Mesendoderm (in vitro differentiated cells): ENCODE data around the gene GRB14.

Experiments
- DNase-seq: peaks from one replicate; pipeline ENCODE4 v3.0.0; 2013
- H2AK5ac ChIP-seq: 2 replicates; pipeline ENCODE4 v1.6.1; 2013; ENCODE audit warnings: low read length, inconsistent platforms
- H2BK120ac ChIP-seq: 2 replicates; pipeline ENCODE4 v1.6.1; 2013; ENCODE audit warnings: low read depth, mild to moderate bottlenecking, low read length, moderate library complexity, mixed read lengths
- H2BK15ac ChIP-seq: replicated peaks from 2 replicates; pipeline ENCODE4 v1.6.1; 2013; ENCODE audit warnings: low read depth, mild to moderate bottlenecking, moderate library complexity
- H2BK5ac ChIP-seq: 2 replicates; pipeline ENCODE4 v1.6.1; 2013; ENCODE audit warnings: low read length, inconsistent platforms
- H3K18ac ChIP-seq: 2 replicates; pipeline ENCODE4 v1.6.1; 2013; ENCODE audit warnings: mild to moderate bottlenecking, low read length, mixed read lengths
- H3K23ac ChIP-seq: one replicate; pipeline ENCODE4 v1.6.1; 2013; ENCODE audit warnings: low read length
- H3K27ac ChIP-seq: 2 replicates; pipeline ENCODE4 v1.5.1; 2013; ENCODE audit warnings: low read depth, mild to moderate bottlenecking, inconsistent platforms, low read length, moderate library complexity
- H3K27me3 ChIP-seq: 2 replicates; pipeline ENCODE4 v1.6.1; 2013; ENCODE audit warnings: low read length, control low read depth, mild to moderate bottlenecking, inconsistent platforms; ENCODE audit not compliant: insufficient read depth, poor library complexity
- H3K36me3 ChIP-seq: 2 replicates; pipeline ENCODE4 v1.6.1; 2013; ENCODE audit warnings: low read length, inconsistent platforms; ENCODE audit not compliant: control insufficient read depth, insufficient read depth
- H3K4ac ChIP-seq: one replicate; pipeline ENCODE4 v1.6.1; 2013; ENCODE audit warnings: low read depth, mild to moderate bottlenecking, low read length, moderate library complexity
- H3K4me1 ChIP-seq: 2 replicates; pipeline ENCODE4 v1.6.1; 2013; ENCODE audit warnings: low read depth, low read length, inconsistent platforms; ENCODE audit not compliant: control insufficient read depth
- H3K4me2 ChIP-seq: 2 replicates; pipeline ENCODE4 v1.6.1; 2013; ENCODE audit warnings: low read length
- H3K4me3 ChIP-seq: 2 replicates; pipeline ENCODE4 v1.5.1; 2013; ENCODE audit warnings: mild to moderate bottlenecking, low read length
- H3K56ac ChIP-seq: one replicate; pipeline ENCODE4 v1.6.1; 2013; ENCODE audit warnings: low read length
- H3K79me1 ChIP-seq: 2 replicates; pipeline ENCODE4 v1.6.1; 2013; ENCODE audit warnings: low read length, inconsistent platforms
- H3K79me2 ChIP-seq: 2 replicates; pipeline ENCODE4 v1.6.1; 2013; ENCODE audit warnings: mild to moderate bottlenecking, low read length; ENCODE audit not compliant: control insufficient read depth, insufficient read depth
- H3K9ac ChIP-seq: 2 replicates; pipeline ENCODE4 v1.6.1; 2013; ENCODE audit warnings: low read length, inconsistent platforms
- H4K5ac ChIP-seq: one replicate; pipeline ENCODE4 v1.6.1; 2013; ENCODE audit warnings: low read length
- H4K8ac ChIP-seq: one replicate; pipeline ENCODE4 v1.6.1; 2013; ENCODE audit warnings: low read depth, mild to moderate bottlenecking, control low read depth, low read length, moderate library complexity
- WGBS: extraction: QIAGEN DNeasy Blood & Tissue Kit; methylation state at CpG from one replicate; pipeline ENCODE4 v1.1.7; 2013; ENCODE audit warnings: low lambda C conversion rate, missing lambda C conversion rate; ENCODE audit not compliant: insufficient coverage; ENCODE audit errors: extremely low coverage; 5-methylcytosine and 5-hydroxymethylcytosine counted together

Gene GRB14

DNA sequence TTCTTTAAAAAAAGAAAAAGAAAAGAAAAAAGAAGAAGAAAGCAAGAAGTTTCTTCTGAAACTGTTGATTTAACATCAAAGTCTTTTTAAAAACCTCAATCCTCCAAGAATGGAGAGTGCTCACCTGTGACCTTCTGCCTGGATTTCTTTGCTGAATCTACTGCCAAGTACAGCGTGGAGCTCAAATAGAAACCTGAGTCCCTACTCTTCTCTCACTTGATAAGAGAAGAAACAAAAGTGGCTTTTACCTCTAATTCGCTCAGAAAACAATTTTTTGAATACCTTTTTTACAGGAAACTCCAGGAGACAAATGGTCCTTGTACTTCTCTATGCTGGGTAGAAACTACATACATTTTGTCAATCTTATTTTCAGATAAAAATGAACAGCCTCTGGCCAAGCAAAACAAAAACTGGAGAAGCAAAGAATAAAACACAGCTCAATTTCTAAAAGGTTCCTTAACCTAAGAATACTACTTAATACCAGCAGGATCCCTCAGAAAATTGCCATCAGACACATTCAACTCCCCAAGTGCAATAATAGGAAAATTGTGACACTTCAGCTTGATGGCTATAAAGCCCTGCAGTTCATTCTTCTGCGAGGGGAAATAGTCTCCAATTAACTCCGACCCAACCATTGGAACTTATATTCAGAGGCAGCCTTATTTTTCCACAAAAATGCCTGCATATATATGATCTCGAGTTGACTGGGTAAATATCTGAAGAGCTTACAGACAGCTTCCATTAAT lies 85.8 kb downstream of the GRB14 start:
- H3K18ac ChIP-seq: no peak overlapping the region
- no peak overlapping the region for H3K27ac ChIP-seq
- H2BK15ac ChIP-seq: no peak overlapping the region
- no CpG with 5 or more reads among the region's 5 CpGs for WGBS
- no peaks in the 10 kb centered on the region for H3K27me3 ChIP-seq
- no peak overlapping the region for H2AK5ac ChIP-seq
- H3K36me3 ChIP-seq: no peaks in the 10 kb centered on the region
- H3K4me2 ChIP-seq: no peak overlapping the region
- H3K4me1 ChIP-seq: no peaks in the 10 kb centered on the region
- no peak overlapping the region for H3K56ac ChIP-seq
- no peak overlapping the region for H2BK5ac ChIP-seq
- H3K4ac ChIP-seq: no peak overlapping the region
- no peak overlapping the region for H4K5ac ChIP-seq
- no peak for DNase-seq
- no peak overlapping the region for H3K9ac ChIP-seq
- no peaks in the 10 kb centered on the region for H3K79me2 ChIP-seq
- H3K4me3 ChIP-seq: no peak overlapping the region
- no peaks in the 10 kb centered on the region for H3K79me1 ChIP-seq
- no peak overlapping the region for H3K23ac ChIP-seq
- H2BK120ac ChIP-seq: no peak overlapping the region
- H4K8ac ChIP-seq: no peak overlapping the region

DNA sequence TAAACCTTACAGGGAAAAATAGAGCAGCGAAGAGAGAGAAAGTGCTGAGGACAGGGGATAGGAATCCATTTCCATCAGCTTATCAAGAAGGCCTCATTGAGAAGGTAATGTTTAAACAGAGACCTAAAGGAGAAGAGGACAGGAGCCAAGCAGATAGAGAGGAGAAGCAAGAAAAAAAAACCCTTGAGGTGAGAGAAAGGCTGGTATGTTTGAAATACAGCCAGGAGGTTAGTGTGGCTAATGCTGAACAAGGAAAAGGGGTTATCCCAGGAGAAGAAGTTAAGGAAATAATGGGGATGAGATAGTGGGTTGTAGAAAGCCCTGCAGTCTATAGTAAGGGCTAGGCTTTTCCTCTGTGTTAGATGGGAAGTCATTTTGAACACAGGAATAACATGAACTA lies 90.8 kb downstream of the GRB14 start:
- H3K4me2 ChIP-seq: no peak overlapping the region

DNA sequence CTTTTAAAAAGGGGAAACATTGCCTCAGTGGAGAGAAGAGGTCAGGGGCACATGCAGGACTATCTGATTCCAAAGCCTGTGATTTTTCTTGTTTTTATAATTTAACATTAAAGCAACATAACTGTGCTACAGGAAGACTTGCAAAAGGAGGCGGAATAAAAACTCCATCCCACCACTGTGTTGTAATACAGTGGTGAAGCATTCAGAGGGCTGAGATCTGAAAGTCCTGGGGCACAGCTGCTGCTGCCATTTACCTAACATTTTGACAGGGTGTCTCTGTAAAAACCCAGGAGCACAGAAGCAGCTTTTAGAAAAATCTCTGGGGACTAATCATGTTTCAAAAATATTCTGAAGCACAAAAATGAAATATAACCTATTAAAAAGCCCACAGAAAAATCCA lies 97.6 kb downstream of the GRB14 start:
- Histone ChIP-seq H2BK120ac (no peak overlapping the region), H3K79me1 (no peaks in the 10 kb centered on the region), H3K9ac (no peak overlapping the region), H4K8ac (no peak overlapping the region), H3K36me3 (no peaks in the 10 kb centered on the region), H2AK5ac (no peak overlapping the region), H2BK5ac (no peak overlapping the region), H3K23ac (no peak overlapping the region), H3K4me3 (no peak overlapping the region), H3K27ac (no peak overlapping the region), H3K56ac (no peak overlapping the region), H2BK15ac (no peak overlapping the region), H3K4me2 (no peak overlapping the region), H3K27me3 (no peaks in the 10 kb centered on the region), H3K4me1 (no peaks in the 10 kb centered on the region), H3K18ac (no peak overlapping the region), H3K4ac (no peak overlapping the region), H4K5ac (no peak overlapping the region), H3K79me2 (no peaks in the 10 kb centered on the region)
- DNase-seq: no peak
- WGBS: no CpG with 5 or more reads among the region's 1 CpG

More for the DNA sequence above, 90.8 kb downstream of the GRB14 start:
- H3K56ac ChIP-seq: no peak overlapping the region
- DNase-seq: no peak
- H4K8ac ChIP-seq: no peak overlapping the region
- H3K4me3 ChIP-seq: no peak overlapping the region
- no peaks in the 10 kb centered on the region for H3K79me2 ChIP-seq
- no CpG with 5 or more reads among the region's 1 CpG for WGBS
- no peak overlapping the region for H3K18ac ChIP-seq
- no peak overlapping the region for H4K5ac ChIP-seq
- no peak overlapping the region for H2BK15ac ChIP-seq
- H3K23ac ChIP-seq: no peak overlapping the region
- no peak overlapping the region for H3K4ac ChIP-seq
- H3K27ac ChIP-seq: no peak overlapping the region
- H3K79me1 ChIP-seq: no peaks in the 10 kb centered on the region
- H3K27me3 ChIP-seq: no peaks in the 10 kb centered on the region
- no peaks in the 10 kb centered on the region for H3K36me3 ChIP-seq
- no peak overlapping the region for H2AK5ac ChIP-seq
- no peaks in the 10 kb centered on the region for H3K4me1 ChIP-seq
- H2BK5ac ChIP-seq: no peak overlapping the region
- H3K9ac ChIP-seq: no peak overlapping the region
- H2BK120ac ChIP-seq: no peak overlapping the region

DNA sequence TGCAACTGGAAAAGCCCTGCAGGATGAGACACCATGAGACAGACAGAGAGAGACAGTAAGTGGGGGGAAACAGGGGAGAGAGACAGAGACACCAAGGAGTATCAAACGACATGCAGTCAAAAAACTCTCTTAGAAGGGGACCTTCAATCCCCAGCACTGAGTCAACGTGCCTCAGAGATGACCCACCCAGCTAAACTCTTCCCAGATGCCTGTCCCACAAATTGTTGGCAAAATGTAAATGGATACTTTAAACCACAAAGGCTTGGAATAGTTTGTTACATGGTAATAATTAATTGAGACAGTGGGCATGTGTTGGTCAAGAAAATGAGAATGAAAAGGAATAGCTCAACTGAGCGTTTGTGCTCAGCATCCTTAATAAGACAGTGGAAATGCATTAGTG lies 98.3 kb downstream of the GRB14 start:
- Histone ChIP-seq H3K4ac (no peak overlapping the region), H2BK120ac (no peak overlapping the region), H3K4me2 (no peak overlapping the region), H3K27ac (no peak overlapping the region), H3K79me2 (no peaks in the 10 kb centered on the region), H2BK15ac (no peak overlapping the region), H3K36me3 (no peaks in the 10 kb centered on the region), H3K9ac (no peak overlapping the region), H2AK5ac (no peak overlapping the region), H3K27me3 (no peaks in the 10 kb centered on the region), H3K4me3 (no peak overlapping the region), H4K8ac (no peak overlapping the region), H2BK5ac (no peak overlapping the region), H3K18ac (no peak overlapping the region), H3K4me1 (no peaks in the 10 kb centered on the region), H4K5ac (no peak overlapping the region), H3K56ac (no peak overlapping the region), H3K23ac (no peak overlapping the region), H3K79me1 (no peaks in the 10 kb centered on the region)
- WGBS: no CpG with 5 or more reads among the region's 3 CpGs
- DNase-seq: no peak

DNA sequence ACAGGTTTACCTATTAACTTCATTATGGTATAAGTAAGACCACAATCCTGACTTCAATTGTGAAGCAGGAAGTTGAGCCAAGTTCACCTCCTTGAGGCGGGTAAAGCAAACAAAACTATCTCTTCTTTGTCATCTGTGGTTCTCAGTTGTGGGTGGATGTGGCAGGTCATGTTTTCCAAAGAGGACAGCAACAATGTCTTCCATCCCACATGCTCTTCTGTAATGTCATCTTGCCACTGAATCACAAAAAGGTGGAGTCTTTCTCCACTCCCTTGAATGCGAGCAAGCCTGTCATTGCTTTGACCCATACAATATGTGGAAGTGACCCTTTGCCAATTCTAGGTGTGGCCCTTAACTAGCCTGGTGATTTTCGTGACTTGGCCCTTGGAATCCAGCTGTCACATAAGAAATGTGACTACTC lies 98.7 kb downstream of the GRB14 start:
- Histone ChIP-seq H2BK15ac (no peak overlapping the region), H2AK5ac (no peak overlapping the region), H3K18ac (no peak overlapping the region), H3K36me3 (no peaks in the 10 kb centered on the region), H3K79me1 (no peaks in the 10 kb centered on the region), H3K9ac (no peak overlapping the region), H4K8ac (no peak overlapping the region), H3K4me2 (no peak overlapping the region), H4K5ac (no peak overlapping the region), H3K4me3 (no peak overlapping the region), H3K27ac (no peak overlapping the region), H3K27me3 (no peaks in the 10 kb centered on the region), H2BK120ac (no peak overlapping the region), H3K4me1 (no peaks in the 10 kb centered on the region), H3K4ac (no peak overlapping the region), H3K79me2 (no peaks in the 10 kb centered on the region), H2BK5ac (no peak overlapping the region), H3K23ac (no peak overlapping the region), H3K56ac (no peak overlapping the region)
- DNase-seq: no peak
- no CpG with 5 or more reads among the region's 3 CpGs for WGBS

DNA sequence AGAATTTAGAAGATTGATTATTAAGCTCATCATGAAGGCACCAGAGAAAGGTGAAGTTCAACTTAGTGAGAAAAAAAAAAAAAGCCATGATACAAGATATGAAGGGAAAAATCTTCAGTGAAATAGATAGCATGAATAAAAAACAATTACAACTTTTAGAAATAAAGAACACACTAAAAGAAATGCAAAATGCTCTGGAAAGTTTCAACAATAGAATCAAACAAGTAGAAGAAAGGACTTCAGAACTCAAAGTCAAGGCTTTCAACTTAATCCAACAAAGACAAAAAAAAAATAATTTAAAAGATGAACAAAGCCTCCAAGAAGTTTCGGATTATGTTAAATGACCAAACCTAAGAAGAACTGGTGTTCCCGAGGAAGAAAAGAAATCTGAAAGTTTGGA lies 105.5 kb downstream of the GRB14 start:
- no peak for DNase-seq
- WGBS: no CpG with 5 or more reads among the region's 2 CpGs
- no peak overlapping the region for H3K18ac ChIP-seq

More for the DNA sequence above, 105.5 kb downstream of the GRB14 start:
- no peak overlapping the region for H3K27ac ChIP-seq
- H2BK15ac ChIP-seq: no peak overlapping the region
- H3K4me3 ChIP-seq: no peak overlapping the region
- no peaks in the 10 kb centered on the region for H3K79me2 ChIP-seq
- H3K9ac ChIP-seq: no peak overlapping the region
- no peak overlapping the region for H2BK5ac ChIP-seq
- no peak overlapping the region for H4K8ac ChIP-seq
- no peak overlapping the region for H3K4ac ChIP-seq
- no peak overlapping the region for H3K23ac ChIP-seq
- H3K79me1 ChIP-seq: no peaks in the 10 kb centered on the region
- no peak overlapping the region for H3K4me2 ChIP-seq
- no peak overlapping the region for H4K5ac ChIP-seq
- no peaks in the 10 kb centered on the region for H3K4me1 ChIP-seq
- H2BK120ac ChIP-seq: no peak overlapping the region
- H3K27me3 ChIP-seq: no peaks in the 10 kb centered on the region
- no peaks in the 10 kb centered on the region for H3K36me3 ChIP-seq
- H3K56ac ChIP-seq: no peak overlapping the region
- H2AK5ac ChIP-seq: no peak overlapping the region
